H1 (cell line): ENCODE measurements around the gene SLC17A6. TPM values are rescaled to one million over a fixed set of nuclear protein-coding genes. Genes with fewer than 3 reads are reported as not detected.

Source experiments
- CTCF ChIA-PET: fragments of 300-600 bp; sonication (Branson Sonifier 250); formaldehyde crosslinking; loops from one replicate; lab custom pipeline; 2021; ENCODE audit not compliant: partially characterized antibody; lab: Charles Lee
- POLR2A ChIA-PET: fragments of 300-600 bp; sonication (Branson Sonifier 250); formaldehyde crosslinking; loops from one replicate; lab custom pipeline; 2021; ENCODE audit warnings: inconsistent platforms; ENCODE audit not compliant: partially characterized antibody; lab: Charles Lee
- DNase-seq, 2 experiments: peaks; one replicate each; pipeline versions ENCODE4 v3.0.0 to v3.0.0-alpha.2; 2010 to 2022; ENCODE audit warnings: low spot score in 2 of 2, low read depth in 1 of 2, mixed read lengths in 1 of 2
- FAIRE-seq: peaks from 2 replicates; lab custom pipeline; 2011; peaks lifted over from hg19 to GRCh38; lab: Jason Lieb, UNC
- H2AFZ ChIP-seq: 2 replicates; pipeline ENCODE4 v1.8.1; 2012; ENCODE audit warnings: low read length, inconsistent platforms
- H2AK5ac ChIP-seq: 2 replicates; pipeline ENCODE4 v1.6.1; 2013; ENCODE audit warnings: low read depth, low read length
- H2BK120ac ChIP-seq: replicated peaks from 2 replicates; pipeline ENCODE3; 2013; ENCODE audit warnings: low read depth, low read length, inconsistent platforms
- H2BK12ac ChIP-seq: 2 replicates; pipeline ENCODE4 v1.6.1; 2013; ENCODE audit warnings: low read depth, low read length
- H2BK15ac ChIP-seq: 2 replicates; pipeline ENCODE4 v1.6.1; 2013; ENCODE audit warnings: low read length
- H2BK20ac ChIP-seq: 2 replicates; pipeline ENCODE4 v1.6.1; 2013; ENCODE audit warnings: low read length
- H2BK5ac ChIP-seq: 2 replicates; pipeline ENCODE4 v1.6.1; 2013; ENCODE audit warnings: low read depth, low read length
- H3K14ac ChIP-seq: 2 replicates; pipeline ENCODE4 v1.6.1; 2013; ENCODE audit warnings: inconsistent platforms; ENCODE audit not compliant: insufficient read length
- H3K18ac ChIP-seq: 2 replicates; pipeline ENCODE4 v1.6.1; 2013; ENCODE audit warnings: low read length; ENCODE audit errors: extremely low read depth
- H3K23ac ChIP-seq: 2 replicates; pipeline ENCODE4 v1.6.1; 2013; ENCODE audit warnings: inconsistent platforms; ENCODE audit not compliant: insufficient read length
- H3K23me2 ChIP-seq: 2 replicates; pipeline ENCODE4 v1.6.1; 2013; ENCODE audit warnings: low read depth, low read length
- H3K27ac ChIP-seq: 2 replicates; pipeline ENCODE4 v1.6.1; 2011; ENCODE audit warnings: low read depth, low read length, inconsistent platforms
- H3K27me3 ChIP-seq, 4 experiments: replicated peaks in 1 of 4; 1 replicate in 1 of 4; 2 replicates in 3 of 4; pipeline versions ENCODE4 v1.6.1 to v1.8.1; 2011 to 2013; ENCODE audit warnings: low read length in 3 of 4, mild to moderate bottlenecking in 3 of 4, inconsistent platforms in 2 of 4, mixed read lengths in 2 of 4, moderate library complexity in 1 of 4; ENCODE audit not compliant: control insufficient read depth in 3 of 4, insufficient read depth in 3 of 4; ENCODE audit errors: extremely low read depth in 1 of 4
- H3K36me3 ChIP-seq, 4 experiments: 2 replicates each; pipeline versions ENCODE4 v1.6.1 to v1.8.1; 2011 to 2013; ENCODE audit warnings: mild to moderate bottlenecking in 4 of 4, low read length in 3 of 4, moderate library complexity in 2 of 4, control low read depth in 1 of 4, inconsistent platforms in 1 of 4; ENCODE audit not compliant: insufficient read depth in 4 of 4, control insufficient read depth in 2 of 4
- H3K4ac ChIP-seq: replicated peaks from 2 replicates; pipeline ENCODE3; 2013; ENCODE audit warnings: low read length, low read depth, mixed read lengths, inconsistent platforms; ENCODE audit not compliant: insufficient read length
- H3K4me1 ChIP-seq, 4 experiments: replicated peaks in 1 of 4; 1 replicate in 1 of 4; 2 replicates in 3 of 4; pipeline versions ENCODE4 v1.6.1 to v1.8.1; 2011 to 2013; ENCODE audit warnings: low read length in 3 of 4, inconsistent platforms in 2 of 4, mixed read lengths in 1 of 4; ENCODE audit not compliant: insufficient read depth in 4 of 4, control insufficient read depth in 3 of 4
- H3K4me2 ChIP-seq, 2 experiments: 2 replicates each; pipeline versions ENCODE4 v1.6.1 to v1.8.1; 2011 to 2013; ENCODE audit warnings: low read depth in 2 of 2, low read length in 2 of 2, control low read depth in 1 of 2, inconsistent platforms in 1 of 2, mild to moderate bottlenecking in 1 of 2; ENCODE audit not compliant: insufficient read depth in 1 of 2
- H3K4me3 ChIP-seq, 4 experiments: fragments of 200-600, 300-600 bp in 1 of 4; sonication (generic), shearing (Covaris generic), sonication (Bioruptor Twin) in 1 of 4; 2 replicates each; pipeline versions ENCODE4 v1.5.1 to v1.8.1; 2011 to 2016; ENCODE audit warnings: low read length in 4 of 4, low read depth in 3 of 4, control low read depth in 2 of 4, inconsistent platforms in 2 of 4, mild to moderate bottlenecking in 2 of 4, mixed read lengths in 1 of 4, moderate library complexity in 1 of 4; ENCODE audit not compliant: insufficient read depth in 2 of 4; ENCODE audit errors: extremely low read depth in 1 of 4
- H3K56ac ChIP-seq: replicated peaks from 2 replicates; pipeline ENCODE3; 2013; ENCODE audit warnings: low read depth, mild to moderate bottlenecking, mixed read lengths, low read length, inconsistent platforms; ENCODE audit not compliant: insufficient read length
- H3K79me1 ChIP-seq: 2 replicates; pipeline ENCODE4 v1.6.1; 2013; ENCODE audit warnings: low read depth, low read length, control low read depth
- H3K79me2 ChIP-seq, 2 experiments: 2 replicates each; pipeline versions ENCODE4 v1.6.1 to v1.8.1; 2012 to 2013; ENCODE audit warnings: low read length in 2 of 2, mild to moderate bottlenecking in 2 of 2, inconsistent platforms in 1 of 2; ENCODE audit not compliant: insufficient read depth in 2 of 2, control insufficient read depth in 1 of 2
- H3K9ac ChIP-seq, 4 experiments: replicated peaks in 1 of 4; 1 replicate in 1 of 4; 2 replicates in 3 of 4; pipeline versions ENCODE4 v1.6.1 to v1.8.1; 2011 to 2013; ENCODE audit warnings: low read depth in 3 of 4, low read length in 3 of 4, control low read depth in 2 of 4, mild to moderate bottlenecking in 2 of 4, moderate library complexity in 2 of 4, inconsistent platforms in 1 of 4; ENCODE audit errors: extremely low read depth in 1 of 4
- H3K9me3 ChIP-seq, 2 experiments: 2 replicates each; pipeline versions ENCODE4 v1.6.1 to v1.8.1; 2012 to 2013; ENCODE audit warnings: mild to moderate bottlenecking in 2 of 2, moderate library complexity in 2 of 2, control low read depth in 1 of 2, inconsistent platforms in 1 of 2, low read depth in 1 of 2, low read length in 1 of 2, mixed read lengths in 1 of 2; ENCODE audit not compliant: insufficient read depth in 2 of 2
- H4K20me1 ChIP-seq, 2 experiments: replicated peaks in 1 of 2; 2 replicates each; pipeline versions ENCODE3 to v1.8.1; 2011 to 2013; ENCODE audit warnings: inconsistent platforms in 2 of 2, low read length in 2 of 2, mild to moderate bottlenecking in 1 of 2; ENCODE audit not compliant: insufficient read depth in 2 of 2, control insufficient read depth in 1 of 2
- H4K5ac ChIP-seq: 2 replicates; pipeline ENCODE4 v1.6.1; 2013; ENCODE audit warnings: low read length, low read depth, mixed read lengths, inconsistent platforms; ENCODE audit not compliant: insufficient read length
- H4K8ac ChIP-seq: 2 replicates; pipeline ENCODE4 v1.8.0; 2013; ENCODE audit warnings: mild to moderate bottlenecking, moderate library complexity, low read length, inconsistent platforms; ENCODE audit not compliant: insufficient read depth; ENCODE audit errors: extremely low read depth
- H4K91ac ChIP-seq: replicated peaks from 2 replicates; pipeline ENCODE3; 2013; ENCODE audit warnings: low read length, mixed read lengths, inconsistent platforms; ENCODE audit not compliant: insufficient read length
- ASH2L ChIP-seq: fragments of 200-600, 300-600 bp; sonication (generic); IDR thresholded peaks from one replicate; pipeline ENCODE4 v1.7.1; 2017; ENCODE audit warnings: low read length
- BCL11A ChIP-seq, 2 experiments: IDR thresholded peaks; one replicate each; pipeline ENCODE4 v1.6.1; 2011; ENCODE audit warnings: low read depth in 2 of 2, low read length in 2 of 2, mild to moderate bottlenecking in 2 of 2
- CHD1 ChIP-seq: IDR thresholded peaks from 2 replicates; pipeline ENCODE4 v1.6.1; 2012; ENCODE audit warnings: low read depth, low read length, improper control_type of control experiment
- CHD2 ChIP-seq: IDR thresholded peaks from 2 replicates; pipeline ENCODE4 v1.6.1; 2012; ENCODE audit warnings: low read length, improper control_type of control experiment
- EGR1 ChIP-seq: IDR thresholded peaks from 2 replicates; pipeline ENCODE4 v1.6.1; 2011; ENCODE audit warnings: low read depth, low read length, borderline replicate concordance
- EP300 ChIP-seq, 2 experiments: IDR thresholded peaks; 1 replicate in 1 of 2; 2 replicates in 1 of 2; pipeline ENCODE4 v1.6.1; 2011 to 2012; ENCODE audit warnings: low read depth in 2 of 2, low read length in 2 of 2, mild to moderate bottlenecking in 2 of 2, borderline replicate concordance in 1 of 2, inconsistent platforms in 1 of 2, moderate library complexity in 1 of 2
- KDM1A ChIP-seq: fragments of 200-600, 300-600 bp; sonication (generic); IDR thresholded peaks from 2 replicates; pipeline ENCODE4 v1.7.1; 2016; ENCODE audit warnings: mild to moderate bottlenecking, low read length, borderline replicate concordance
- KDM4A ChIP-seq: IDR thresholded peaks from one replicate; pipeline ENCODE4 v1.7.1; 2012; ENCODE audit warnings: low read depth, mild to moderate bottlenecking, moderate library complexity, low read length, inconsistent platforms; ENCODE audit not compliant: severe bottlenecking
- NANOG ChIP-seq: IDR thresholded peaks from 2 replicates; pipeline ENCODE4 v1.6.1; 2011; ENCODE audit warnings: low read length, low read depth, mild to moderate bottlenecking, inconsistent platforms; ENCODE audit not compliant: insufficient read depth, poor library complexity, severe bottlenecking
- RAD21 ChIP-seq, 2 experiments: IDR thresholded peaks in 1 of 2; conservative IDR thresholded peaks in 1 of 2; 2 replicates each; pipeline ENCODE4 v1.6.1; 2011; ENCODE audit warnings: low read depth in 2 of 2, low read length in 2 of 2, improper control_type of control experiment in 1 of 2, inconsistent platforms in 1 of 2, mild to moderate bottlenecking in 1 of 2, moderate library complexity in 1 of 2
- RXRA ChIP-seq: IDR thresholded peaks from 2 replicates; pipeline ENCODE4 v1.6.1; 2011; ENCODE audit warnings: low read depth, mild to moderate bottlenecking, low read length, moderate library complexity; ENCODE audit not compliant: insufficient read depth
- SAP30 ChIP-seq: fragments of 300-600 bp; sonication (generic); IDR thresholded peaks from 2 replicates; pipeline ENCODE4 v1.7.1; 2012; ENCODE audit warnings: low read length, moderate library complexity, mild to moderate bottlenecking, inconsistent platforms; ENCODE audit not compliant: insufficient read depth, insufficient replicate concordance
- TAF1 ChIP-seq: IDR thresholded peaks from 2 replicates; pipeline ENCODE4 v1.6.1; 2011; ENCODE audit warnings: mild to moderate bottlenecking, low read depth, low read length
- TAF7 ChIP-seq: optimal IDR thresholded peaks from 2 replicates; pipeline ENCODE3; 2011; ENCODE audit warnings: low read depth, mild to moderate bottlenecking, inconsistent platforms, low read length, moderate library complexity, borderline replicate concordance
- WGBS, 2 experiments: shearing (Covaris generic) in 1 of 2; methylation state at CpG; one replicate each; pipeline versions ENCODE4 v1.1.6 to v1.1.7; 2013 to 2015; ENCODE audit warnings: low lambda C conversion rate in 2 of 2, mixed read lengths in 2 of 2, inconsistent platforms in 1 of 2, low coverage in 1 of 2, missing lambda C conversion rate in 1 of 2; ENCODE audit not compliant: insufficient replicate concordance in 2 of 2, insufficient coverage in 1 of 2, insufficient read length in 1 of 2; ENCODE audit errors: extremely low coverage in 1 of 2, missing lambda C conversion rate in 1 of 2; 5-methylcytosine and 5-hydroxymethylcytosine counted together
- polyA plus RNA-seq, 7 experiments: library from polyadenylated mRNA; depleted of rRNA in 3 of 7; stranded (reverse) in 5 of 7; unstranded in 2 of 7; fragments of >200 nt in 5 of 7; fragments of 200-250 nt in 2 of 7; gene quantifications; 1 replicate in 5 of 7; 2 replicates in 1 of 7; 4 replicates in 1 of 7; pipeline versions ENCODE4 v1.2.1 to v1.2.3, GENCODE V29; 2011 to 2013; ENCODE audit warnings: missing spikeins in 2 of 7, mixed read lengths in 2 of 7
- total RNA-seq: library from RNA; stranded (reverse); fragmentation: NEBNext Ultra II Directional; extraction: Animal tissue kit (Norgen Biotek cat#: 25700); gene quantifications from 2 replicates; pipeline ENCODE4 v1.2.1, GENCODE V29; 2021

Gene SLC17A6
- total and polyA plus RNA-seq, 2 of the 8 experiments (the other 6 are each of a cell fraction or from before 2014, with no cell fraction given): 0.24 to 1.6 TPM

DNA sequence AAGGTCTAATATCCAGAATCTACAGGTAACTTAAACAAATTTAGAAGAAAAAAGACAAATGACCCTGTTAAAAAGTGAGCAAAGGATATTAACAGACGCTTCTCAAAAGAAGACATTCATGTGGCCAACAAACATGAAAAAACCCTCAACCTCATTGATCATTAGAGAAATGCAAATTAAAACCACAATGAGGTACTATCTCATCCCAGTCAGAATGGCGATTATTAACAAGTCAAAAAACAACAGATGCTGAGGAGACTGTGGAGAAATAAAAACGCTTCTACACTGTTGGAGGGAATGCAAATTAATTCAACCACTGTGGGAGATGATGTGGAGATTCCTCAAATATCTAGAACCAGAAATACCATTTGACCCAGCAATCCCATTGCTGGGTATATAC lies 67.2 kb downstream of the SLC17A6 start:
- no peaks in the 10 kb centered on the region for H3K79me2 ChIP-seq
- no peak for DNase-seq
- no peak overlapping the region for H3K23ac ChIP-seq
- H3K4me1 ChIP-seq: 0 out of 7 replicates have a peak, but pooled peaks cover 0 to 2% (median 0%) of the 10 kb centered on the region in 4 experiments
- 57% methylated on average over 3 of the region's 3 CpGs; no CpG with 5 or more reads in 1 of the 2 experiments for WGBS, 2 experiments
- H3K23me2 ChIP-seq: no peaks in the 10 kb centered on the region
- no peak overlapping the region for H3K4me3 ChIP-seq
- no peak overlapping the region for H2BK20ac ChIP-seq
- H3K79me1 ChIP-seq: no peaks in the 10 kb centered on the region
- no peaks in the 10 kb centered on the region for H3K27me3 ChIP-seq
- POLR2A ChIA-PET: no interaction called here
- no peak overlapping the region for H2BK15ac ChIP-seq
- H4K8ac ChIP-seq: no peak overlapping the region
- no peak overlapping the region for H3K56ac ChIP-seq
- H3K36me3 ChIP-seq: no peaks in the 10 kb centered on the region
- H2AK5ac ChIP-seq: no peak overlapping the region
- H4K20me1 ChIP-seq: no peaks in the 10 kb centered on the region
- H3K4ac ChIP-seq: no peak overlapping the region
- no peak overlapping the region for H3K4me2 ChIP-seq
- no peak overlapping the region for H4K5ac ChIP-seq
- no peaks in the 10 kb centered on the region for H3K9me3 ChIP-seq
- no peak overlapping the region for H2BK5ac ChIP-seq
- no peak overlapping the region for H2BK12ac ChIP-seq
- CTCF ChIA-PET: interaction anchor here (1.5 kb wide), 1 partner anchor 10 kb away, joined by 4 read pairs; no protein-coding TSS in a partner anchor
- no peak overlapping the region for H3K14ac ChIP-seq
- no peak overlapping the region for H2AFZ ChIP-seq
- no peak overlapping the region for H3K9ac ChIP-seq
- H3K27ac ChIP-seq: no peak overlapping the region
- no peak overlapping the region for H4K91ac ChIP-seq
- no peak overlapping the region for H2BK120ac ChIP-seq
- no peak for FAIRE-seq
- H3K18ac ChIP-seq: no peak overlapping the region
- no peak for TF ChIP-seq ASH2L
- TF ChIP-seq RXRA: no peak
- TF ChIP-seq EGR1: no peak
- no peak for TF ChIP-seq BCL11A (IDR thresholded peaks at IDR 0.05; ENCODE audit: low read depth in 2 of 2, low read length in 2 of 2)
- no peak for TF ChIP-seq NANOG
- no peak for TF ChIP-seq SAP30
- no peak for TF ChIP-seq CHD2
- TF ChIP-seq CHD1: no peak
- TF ChIP-seq KDM1A: no peak
- no peak for TF ChIP-seq TAF7
- TF ChIP-seq KDM4A: no peak
- TF ChIP-seq TAF1: no peak
- no peak for TF ChIP-seq EP300 (IDR thresholded peaks at IDR 0.05; ENCODE audit: borderline replicate concordance in 1 of 2, low read depth in 2 of 2, low read length in 2 of 2)
- no peak for TF ChIP-seq RAD21 (IDR thresholded peaks at IDR 0.05 in 1 of 2, conservative IDR thresholded peaks at IDR 0.05 in 1 of 2; ENCODE audit: low read depth in 2 of 2, low read length in 2 of 2)
